BE2C (cell line): ENCODE results near the gene MKKS.

Source experiments
- DNase-seq: peaks from one replicate; pipeline ENCODE4 v3.0.0-alpha.2; 2020
- H3K27me3 ChIP-seq: fragments of 250-450 bp; sonication (Bioruptor Pico); 2 replicates; pipeline ENCODE4 v1.5.1; 2020; ENCODE audit warnings: mild to moderate bottlenecking
- H3K36me3 ChIP-seq: fragments of 250-450 bp; sonication (Bioruptor Pico); 2 replicates; pipeline ENCODE4 v1.5.1; 2020; ENCODE audit warnings: mild to moderate bottlenecking
- H3K4me1 ChIP-seq: fragments of 250-450 bp; sonication (Bioruptor Pico); 2 replicates; pipeline ENCODE4 v1.5.1; 2020
- H3K4me3 ChIP-seq: 2 replicates; pipeline ENCODE4 v1.5.1; 2011; ENCODE audit warnings: low read depth, low read length
- H3K9me3 ChIP-seq: fragments of 250-450 bp; sonication (Bioruptor Pico); 2 replicates; pipeline ENCODE4 v1.5.1; 2020
- CTCF ChIP-seq: IDR thresholded peaks from 2 replicates; pipeline ENCODE4 v1.5.1; 2012; ENCODE audit warnings: mild to moderate bottlenecking, low read depth, low read length

The MKKS gene

GRCh38 chr20:10447028-10447427 lies 13.0 kb upstream of the MKKS start:
- H3K27me3 ChIP-seq = no peaks in the 10 kb centered on the region
- peaks cover 6% of the 10 kb centered on the region; the same call in 1 of the 2 replicates for H3K4me1 ChIP-seq
- H3K9me3 ChIP-seq = no peaks in the 10 kb centered on the region
- peak; percentile 33; the same call in 1 of the 2 replicates for TF ChIP-seq CTCF
- no peaks in the 10 kb centered on the region for H3K36me3 ChIP-seq
- DNase-seq = peak; percentile 49
- H3K4me3 ChIP-seq = no peak overlapping the region; the same call in 1 of the 2 replicates

GRCh38 chr20:10445758-10446157 lies 11.7 kb upstream of the MKKS start:
- DNase-seq = no peak
- no peak overlapping the region for H3K4me3 ChIP-seq
- H3K27me3 ChIP-seq = no peaks in the 10 kb centered on the region
- no peaks in the 10 kb centered on the region for H3K36me3 ChIP-seq
- H3K4me1 ChIP-seq = peaks cover 6% of the 10 kb centered on the region; the same call in 1 of the 2 replicates
- no peak for TF ChIP-seq CTCF
- no peaks in the 10 kb centered on the region for H3K9me3 ChIP-seq

- no peaks in the 10 kb centered on the region for H3K27me3 ChIP-seq
- no peaks in the 10 kb centered on the region for H3K36me3 ChIP-seq
- DNase-seq = no peak
- no peak overlapping the region for H3K4me3 ChIP-seq
- H3K4me1 ChIP-seq = peaks cover 6% of the 10 kb centered on the region; the same call in 1 of the 2 replicates
- no peak for TF ChIP-seq CTCF
- H3K9me3 ChIP-seq = no peaks in the 10 kb centered on the region
Measured at GRCh38 chr20:10443936-10444335, 9.9 kb upstream of the MKKS start.

GRCh38 chr20:10438217-10438616 lies 4.2 kb upstream of the MKKS start:
- Histone ChIP-seq H3K4me3 (no peak overlapping the region), H3K9me3 (no peaks in the 10 kb centered on the region), H3K4me1 (no peaks in the 10 kb centered on the region), H3K27me3 (no peaks in the 10 kb centered on the region), H3K36me3 (no peaks in the 10 kb centered on the region)
- DNase-seq = no peak
- TF ChIP-seq CTCF = no peak

GRCh38 chr20:10436053-10436699 lies 2.2 kb upstream of the MKKS start:
- Histone ChIP-seq H3K36me3 (no peaks in the 10 kb centered on the region; the same call in 1 of the 2 replicates), H3K4me3 (peak overlapping the region; percentile 84), H3K4me1 (no peaks in the 10 kb centered on the region), H3K27me3 (no peaks in the 10 kb centered on the region), H3K9me3 (no peaks in the 10 kb centered on the region)
- no peak for DNase-seq
- no peak for TF ChIP-seq CTCF
